Left ventricle myocardium inferior (tissue), 1 donor: ENCODE data around the gene KLK1. TPM values are rescaled to one million over a fixed set of nuclear protein-coding genes. Genes with fewer than 3 reads are reported as not detected.
"Not testable (repeated sequence)": the region's sequence is repeated elsewhere in the genome, so short reads cannot be mapped to it uniquely, and the experiment has no call there.

Experiments used
- DNase-seq: peaks from one replicate; pipeline ENCODE4 v3.0.0-alpha.2; 2020
- H3K27ac ChIP-seq: fragments of 200-600 bp; replicated peaks from 2 replicates; pipeline ENCODE4 v1.8.0; 2021
- H3K27me3 ChIP-seq: fragments of 200-600 bp; 2 replicates; pipeline ENCODE4 v1.8.0; 2021; ENCODE audit warnings: low read depth
- H3K36me3 ChIP-seq: fragments of 200-600 bp; 2 replicates; pipeline ENCODE4 v1.8.0; 2021
- H3K4me1 ChIP-seq: fragments of 200-600 bp; 2 replicates; pipeline ENCODE4 v1.8.0; 2021
- H3K4me3 ChIP-seq: fragments of 200-600 bp; 2 replicates; pipeline ENCODE4 v1.8.0; 2021; ENCODE audit warnings: mild to moderate bottlenecking, moderate library complexity
- H3K9me3 ChIP-seq: fragments of 200-600 bp; replicated peaks from 2 replicates; pipeline ENCODE4 v1.8.0; 2021
- intact Hi-C: fragments of 100-400 bp; cut with micrococcal nuclease; formaldehyde crosslinking; loops from one replicate; pipeline ENCODE4 v1.11.0; 2022
- total RNA-seq: library from RNA; stranded (reverse); fragmentation: NEBNext Ultra II Directional; extraction: Animal tissue kit (Norgen Biotek cat#: 25700); gene quantifications from one replicate; pipeline ENCODE4 v1.2.1, GENCODE V29; 2021
- TF ChIP-seq, protein P1 (sequence below): fragments of 200-600 bp; IDR thresholded peaks from 2 replicates; pipeline ENCODE4 v1.8.0; 2021; ENCODE audit warnings: antibody characterized with exemption, mild to moderate bottlenecking, borderline replicate concordance
- donor health status: DM: no; HTN: yes; CAD: no; lungs with severe emphysema.

The KLK1 gene
- total RNA-seq, 1 donor from 2014 or later, result 0.41 TPM

DNA sequence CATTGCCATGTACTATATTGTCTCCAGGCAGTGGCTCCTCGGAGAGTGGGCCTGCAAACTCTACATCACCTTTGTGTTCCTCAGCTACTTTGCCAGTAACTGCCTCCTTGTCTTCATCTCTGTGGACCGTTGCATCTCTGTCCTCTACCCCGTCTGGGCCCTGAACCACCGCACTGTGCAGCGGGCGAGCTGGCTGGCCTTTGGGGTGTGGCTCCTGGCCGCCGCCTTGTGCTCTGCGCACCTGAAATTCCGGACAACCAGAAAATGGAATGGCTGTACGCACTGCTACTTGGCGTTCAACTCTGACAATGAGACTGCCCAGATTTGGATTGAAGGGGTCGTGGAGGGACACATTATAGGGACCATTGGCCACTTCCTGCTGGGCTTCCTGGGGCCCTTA, 52.7 kb downstream of the KLK1 start:
- TF ChIP-seq, protein P1, sequence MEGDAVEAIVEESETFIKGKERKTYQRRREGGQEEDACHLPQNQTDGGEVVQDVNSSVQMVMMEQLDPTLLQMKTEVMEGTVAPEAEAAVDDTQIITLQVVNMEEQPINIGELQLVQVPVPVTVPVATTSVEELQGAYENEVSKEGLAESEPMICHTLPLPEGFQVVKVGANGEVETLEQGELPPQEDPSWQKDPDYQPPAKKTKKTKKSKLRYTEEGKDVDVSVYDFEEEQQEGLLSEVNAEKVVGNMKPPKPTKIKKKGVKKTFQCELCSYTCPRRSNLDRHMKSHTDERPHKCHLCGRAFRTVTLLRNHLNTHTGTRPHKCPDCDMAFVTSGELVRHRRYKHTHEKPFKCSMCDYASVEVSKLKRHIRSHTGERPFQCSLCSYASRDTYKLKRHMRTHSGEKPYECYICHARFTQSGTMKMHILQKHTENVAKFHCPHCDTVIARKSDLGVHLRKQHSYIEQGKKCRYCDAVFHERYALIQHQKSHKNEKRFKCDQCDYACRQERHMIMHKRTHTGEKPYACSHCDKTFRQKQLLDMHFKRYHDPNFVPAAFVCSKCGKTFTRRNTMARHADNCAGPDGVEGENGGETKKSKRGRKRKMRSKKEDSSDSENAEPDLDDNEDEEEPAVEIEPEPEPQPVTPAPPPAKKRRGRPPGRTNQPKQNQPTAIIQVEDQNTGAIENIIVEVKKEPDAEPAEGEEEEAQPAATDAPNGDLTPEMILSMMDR, result no peak
- no peak for DNase-seq
- Histone ChIP-seq H3K4me3 (no peak overlapping the region), H3K27ac (no peak overlapping the region), H3K4me1 (no peaks in the 10 kb centered on the region), H3K27me3 (peaks cover 95% of the 10 kb centered on the region), H3K36me3 (no peaks in the 10 kb centered on the region), H3K9me3 (peaks cover 4% of the 10 kb centered on the region)
- intact Hi-C loops, result no loop called here

DNA sequence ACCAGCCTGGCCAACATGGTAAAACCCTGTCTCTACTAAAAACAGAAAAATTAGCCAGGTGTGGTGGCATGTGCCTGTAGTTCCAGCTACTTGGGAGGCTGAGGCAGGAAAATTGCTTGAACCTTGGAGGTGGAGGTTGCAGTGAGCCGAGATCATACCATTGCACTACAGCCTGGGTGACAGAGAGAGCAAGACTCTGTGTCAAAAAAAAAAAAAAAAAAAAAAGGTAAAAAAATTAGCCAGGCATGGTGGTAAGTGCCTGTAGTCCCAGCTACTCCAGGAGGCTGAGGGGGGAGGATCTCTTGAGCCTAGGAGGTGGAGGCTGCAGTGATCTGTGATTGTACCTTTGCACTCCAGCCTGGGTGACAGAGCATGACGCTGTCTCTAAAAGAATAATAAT, 53.4 kb downstream of the KLK1 start, which contains the start of gene GPR32:
GPR32 (plus strand) TSS at position 301 of the 400 bp plus-strand sequence. CDS start 137 bp downstream, outside the sequence.
- H3K27ac ChIP-seq, intact Hi-C loops, H3K4me3 ChIP-seq, DNase-seq, H3K4me1 ChIP-seq, H3K9me3 ChIP-seq, H3K36me3 ChIP-seq: not testable (repeated sequence)
- H3K27me3 ChIP-seq, result peaks cover 95% of the 10 kb centered on the region

Other genes starting within 250 kb of the KLK1 start
- 0.22 TPM for gene SYT3, start 183.9 kb downstream of the KLK1 start, total RNA-seq
- 3.6 TPM for gene C19orf81, start 174.3 kb downstream of the KLK1 start, total RNA-seq
- 0.25 TPM for gene SHANK1, start 104.0 kb downstream of the KLK1 start, total RNA-seq
- 6.2 TPM for gene CLEC11A, start 100.4 kb downstream of the KLK1 start, total RNA-seq
- not detected for gene GPR32, start 53.3 kb downstream of the KLK1 start, total RNA-seq
- not detected for gene ACP4, start 33.4 kb downstream of the KLK1 start, total RNA-seq
- gene KLK15, start 9.8 kb upstream of the KLK1 start, total RNA-seq, result not detected
- gene KLK3, start 31.1 kb upstream of the KLK1 start, total RNA-seq, result not detected
- not detected for gene KLK2, start 49.7 kb upstream of the KLK1 start, total RNA-seq
- not detected for gene KLK4, start 87.6 kb upstream of the KLK1 start, total RNA-seq
- not detected for gene KLK5, start 129.3 kb upstream of the KLK1 start, total RNA-seq
- not detected for gene KLK6, start 145.8 kb upstream of the KLK1 start, total RNA-seq
- not detected for gene KLK7, start 160.1 kb upstream of the KLK1 start, total RNA-seq
- gene KLK8, start 177.8 kb upstream of the KLK1 start, total RNA-seq, result not detected
- gene KLK10, start 195.9 kb upstream of the KLK1 start, total RNA-seq, result not detected
- gene KLK11, start 202.8 kb upstream of the KLK1 start, total RNA-seq, result not detected
- not detected for gene KLK12, start 211.2 kb upstream of the KLK1 start, total RNA-seq
- not detected for gene KLK13, start 241.3 kb upstream of the KLK1 start, total RNA-seq